Lower lobe of right lung (tissue), 2 donors: ENCODE data around the gene MRPL28. TPM values are rescaled to one million over a fixed set of nuclear protein-coding genes. Genes with fewer than 3 reads are reported as not detected.

Source experiments
- ATAC-seq, 2 donors: fragments of 200-7000 bp; cut with Tn5 transposase; one replicate each; pipeline ENCODE4 v1.9.1; 2020 to 2022; ENCODE audit warnings: mild to moderate bottlenecking in 2 of 2, moderate library complexity in 2 of 2
- DNase-seq: peaks from one replicate; pipeline ENCODE4 v3.0.0-alpha.2; 2020
- H3K27ac ChIP-seq: fragments of 200-600 bp; one replicate; pipeline ENCODE4 v1.8.0; 2022
- H3K27me3 ChIP-seq: fragments of 200-600 bp; one replicate; pipeline ENCODE4 v1.8.0; 2022; ENCODE audit warnings: low read depth
- H3K36me3 ChIP-seq: fragments of 200-600 bp; one replicate; pipeline ENCODE4 v1.8.0; 2022; ENCODE audit warnings: mild to moderate bottlenecking
- H3K4me1 ChIP-seq: fragments of 200-600 bp; one replicate; pipeline ENCODE4 v1.8.0; 2022
- H3K4me3 ChIP-seq: fragments of 200-600 bp; one replicate; pipeline ENCODE4 v1.8.0; 2022; ENCODE audit warnings: mild to moderate bottlenecking
- H3K9me3 ChIP-seq: fragments of 200-600 bp; one replicate; pipeline ENCODE4 v1.8.0; 2022
- CTCF ChIP-seq: fragments of 200-600 bp; IDR thresholded peaks from one replicate; pipeline ENCODE4 v1.8.0; 2022; ENCODE audit warnings: antibody characterized with exemption, mild to moderate bottlenecking
- intact Hi-C: fragments of 100-400 bp; cut with DNase I; formaldehyde crosslinking; loops from one replicate; pipeline ENCODE4 v1.11.0; 2022
- total RNA-seq: library from RNA; stranded (reverse); fragmentation: NEBNext Ultra II Directional; extraction: Animal tissue kit (Norgen Biotek cat#: 25700); gene quantifications from one replicate; pipeline ENCODE4 v1.2.1, GENCODE V29; 2021
- donor health status: DM: no; HTN: yes; CAD: no; lungs with severe emphysema.

The MRPL28 gene
- total RNA-seq, 1 donor from 2014 or later, result 43.4 TPM

- H3K4me1 ChIP-seq, result peaks cover 22% of the 10 kb centered on the region
Measured at GRCh38 chr16:399340-400019, 29.1 kb upstream of the MRPL28 start.

GRCh38 chr16:398561-399339 is 28.4 kb upstream of the MRPL28 start:
- Histone ChIP-seq H3K27ac (no peak overlapping the region), H3K4me1 (peaks cover 22% of the 10 kb centered on the region), H3K36me3 (peaks cover 4% of the 10 kb centered on the region), H3K4me3 (no peak overlapping the region), H3K9me3 (no peaks in the 10 kb centered on the region), H3K27me3 (no peaks in the 10 kb centered on the region)
- DNase-seq (no peak), ATAC-seq (no peak)
- no peak for TF ChIP-seq CTCF
- intact Hi-C loops, result no loop called here

More at GRCh38 chr16:399340-400019, 29.1 kb upstream of the MRPL28 start:
- intact Hi-C loops, result no loop called here
- ATAC-seq (no peak), DNase-seq (no peak)
- Histone ChIP-seq H3K36me3 (peaks cover 4% of the 10 kb centered on the region), H3K27ac (no peak overlapping the region), H3K4me3 (no peak overlapping the region), H3K9me3 (no peaks in the 10 kb centered on the region), H3K27me3 (no peaks in the 10 kb centered on the region)
- no peak for TF ChIP-seq CTCF

GRCh38 chr16:397736-398332 is 27.5 kb upstream of the MRPL28 start:
- Histone ChIP-seq H3K36me3 (peaks cover 4% of the 10 kb centered on the region), H3K4me1 (peaks cover 22% of the 10 kb centered on the region), H3K4me3 (no peak overlapping the region), H3K27me3 (no peaks in the 10 kb centered on the region), H3K9me3 (no peaks in the 10 kb centered on the region), H3K27ac (peak overlapping the region; percentile 56)
- DNase-seq, result peak; percentile 78
- ATAC-seq, result peak in 1 of 2 donors; percentile 28
- TF ChIP-seq CTCF, result peak; percentile 39
- intact Hi-C loops, result no loop called here

- Histone ChIP-seq H3K27ac (peak within 1 kb of the TSS; percentile 67), H3K36me3 (peaks cover 4% of the 10 kb centered on the region), H3K4me1 (peaks cover 22% of the 10 kb centered on the region), H3K27me3 (no peaks in the 10 kb centered on the region), H3K4me3 (peak within 1 kb of the TSS; percentile 55), H3K9me3 (no peaks in the 10 kb centered on the region)
- DNase-seq, result no peak
- ATAC-seq, result no peak
- no peak for TF ChIP-seq CTCF
- intact Hi-C loops, result no loop called here
Measured at GRCh38 chr16:397135-397661, 26.9 kb upstream of the MRPL28 start, which contains the start of gene NME4. NME4 (plus strand) TSS chr16:397199; CDS start chr16:397223, 24 bp downstream.

GRCh38 chr16:396605-397004 is 26.3 kb upstream of the MRPL28 start:
- no peak for DNase-seq
- no peak for TF ChIP-seq CTCF
- intact Hi-C loops, result no loop called here
- no peak for ATAC-seq
- Histone ChIP-seq H3K9me3 (no peaks in the 10 kb centered on the region), H3K4me3 (peak overlapping the region; percentile 55), H3K27ac (peak overlapping the region; percentile 67), H3K36me3 (peaks cover 4% of the 10 kb centered on the region), H3K4me1 (peaks cover 22% of the 10 kb centered on the region), H3K27me3 (no peaks in the 10 kb centered on the region)
